ENCODE results near the gene CLDN5.

- TF ChIP-seq POLR2A (IDR thresholded peaks at IDR 0.05) (no peak), POLR2AphosphoS5 (IDR thresholded peaks at IDR 0.05) (no peak)
Measured at GRCh38 chr22:19543970-19544708, 19.9 kb upstream of the CLDN5 start.

All from suprapubic skin (tissue), 4 donors.